DOHH2 (cell line): ENCODE measurements around the gene TAX1BP3.

ENCODE experiments used
- H3F3A ChIP-seq: fragments of 200-600 bp; sonication (generic), shearing (Covaris generic); 2 replicates; pipeline ENCODE4 v1.6.0; 2016; ENCODE audit warnings: antibody characterized with exemption, mild to moderate bottlenecking; ENCODE audit not compliant: control insufficient read depth, insufficient read depth
- H3K27ac ChIP-seq: fragments of 200-600 bp; sonication (generic); 2 replicates; pipeline ENCODE4 v1.5.1; 2014; ENCODE audit warnings: low read depth, mild to moderate bottlenecking, low read length, moderate library complexity
- H3K27me3 ChIP-seq: fragments of 200-600 bp; sonication (generic); 2 replicates; pipeline ENCODE4 v1.6.1; 2014; ENCODE audit warnings: mild to moderate bottlenecking, low read length, mixed read lengths; ENCODE audit not compliant: control insufficient read depth
- H3K36me3 ChIP-seq: fragments of 200-600 bp; sonication (generic); 2 replicates; pipeline ENCODE4 v1.6.1; 2014; ENCODE audit warnings: mild to moderate bottlenecking, low read length, moderate library complexity, mixed read lengths; ENCODE audit not compliant: control insufficient read depth
- H3K4me1 ChIP-seq: fragments of 200-600 bp; sonication (generic); 2 replicates; pipeline ENCODE4 v1.6.1; 2014; ENCODE audit warnings: mild to moderate bottlenecking, low read length, mixed read lengths; ENCODE audit not compliant: control insufficient read depth
- H3K4me2 ChIP-seq: fragments of 200-600 bp; sonication (generic); 2 replicates; pipeline ENCODE4 v1.6.0; 2014; ENCODE audit warnings: mild to moderate bottlenecking, low read length, moderate library complexity
- H3K4me3 ChIP-seq: fragments of 200-600 bp; sonication (generic); 2 replicates; pipeline ENCODE4 v1.5.1; 2014; ENCODE audit warnings: mild to moderate bottlenecking, low read length, mixed read lengths
- H3K79me2 ChIP-seq: fragments of 200-600 bp; sonication (generic); 2 replicates; pipeline ENCODE4 v1.6.1; 2014; ENCODE audit warnings: mild to moderate bottlenecking, low read length, mixed read lengths; ENCODE audit not compliant: control insufficient read depth
- H3K9me2 ChIP-seq: fragments of 200-600 bp; sonication (generic); replicated peaks from 2 replicates; pipeline ENCODE4 v1.6.1; 2014; ENCODE audit warnings: mild to moderate bottlenecking, low read length, mixed read lengths; ENCODE audit not compliant: control insufficient read depth
- H3K9me3 ChIP-seq: fragments of 200-600 bp; sonication (generic); 2 replicates; pipeline ENCODE4 v1.6.1; 2014; ENCODE audit warnings: antibody characterized with exemption, low read length, mixed read lengths; ENCODE audit not compliant: control insufficient read depth, insufficient read depth
- H4K20me1 ChIP-seq: fragments of 200-600 bp; sonication (generic); 2 replicates; pipeline ENCODE4 v1.6.0; 2014; ENCODE audit warnings: low read depth, mild to moderate bottlenecking, antibody characterized with exemption, low read length, moderate library complexity; ENCODE audit not compliant: control insufficient read depth, insufficient read depth
- CTCF ChIP-seq: fragments of 200-600 bp; sonication (generic); IDR thresholded peaks from one replicate; pipeline ENCODE4 v1.5.1; 2014; ENCODE audit warnings: antibody characterized with exemption, mild to moderate bottlenecking, low read depth, low read length; ENCODE audit not compliant: poor library complexity, severe bottlenecking
- EZH2phosphoT487 ChIP-seq: fragments of 200-600 bp; sonication (generic); IDR thresholded peaks from 2 replicates; pipeline ENCODE4 v1.6.1; 2017; ENCODE audit warnings: borderline replicate concordance, mild to moderate bottlenecking, antibody characterized with exemption, low read length, moderate library complexity, mixed read lengths

TAX1BP3 gene

GRCh38 chr17:3690094-3690715, 21.8 kb upstream of the TAX1BP3 start:
- Histone ChIP-seq H3K9me3 (no peaks in the 10 kb centered on the region), H3K79me2 (peaks cover 63% of the 10 kb centered on the region), H3K27ac (peak overlapping the region; percentile 89), H3K4me2 (peak overlapping the region; percentile 75), H3K4me1 (peaks cover 63% of the 10 kb centered on the region), H3K4me3 (peak overlapping the region; percentile 32), H3K27me3 (no peaks in the 10 kb centered on the region), H3K9me2 (no peaks in the 10 kb centered on the region), H3F3A (peaks cover 13% of the 10 kb centered on the region), H3K36me3 (peaks cover 59% of the 10 kb centered on the region), H4K20me1 (peaks cover 5% of the 10 kb centered on the region; the same call in 1 of the 2 replicates)
- TF ChIP-seq EZH2phosphoT487 (no peak), CTCF (no peak)

- H3K27ac ChIP-seq, result peak overlapping the region; percentile 89
- H3K9me3 ChIP-seq, result no peaks in the 10 kb centered on the region
- H3K9me2 ChIP-seq, result no peaks in the 10 kb centered on the region
- peaks cover 5% of the 10 kb centered on the region; the same call in 1 of the 2 replicates for H4K20me1 ChIP-seq
- H3K4me2 ChIP-seq, result peak overlapping the region; percentile 75
- H3K27me3 ChIP-seq, result no peaks in the 10 kb centered on the region
- H3K4me3 ChIP-seq, result peak overlapping the region; percentile 32
- peaks cover 70% of the 10 kb centered on the region for H3K4me1 ChIP-seq
- peaks cover 20% of the 10 kb centered on the region for H3F3A ChIP-seq
- TF ChIP-seq EZH2phosphoT487 (no peak), CTCF (no peak)
- H3K79me2 ChIP-seq, result peaks cover 56% of the 10 kb centered on the region
- H3K36me3 ChIP-seq, result peaks cover 58% of the 10 kb centered on the region
These were observed 21.1 kb upstream of the TAX1BP3 start for GRCh38 chr17:3689262-3690093.

GRCh38 chr17:3688852-3689261, 20.5 kb upstream of the TAX1BP3 start:
- no peak for TF ChIP-seq CTCF
- no peak for TF ChIP-seq EZH2phosphoT487
- H3K4me3 ChIP-seq, result peak overlapping the region; percentile 63
- peaks cover 5% of the 10 kb centered on the region; the same call in 1 of the 2 replicates for H4K20me1 ChIP-seq
- H3K27ac ChIP-seq, result peak overlapping the region; percentile 89
- no peaks in the 10 kb centered on the region for H3K27me3 ChIP-seq
- peaks cover 25% of the 10 kb centered on the region for H3F3A ChIP-seq
- H3K79me2 ChIP-seq, result peaks cover 50% of the 10 kb centered on the region
- peak overlapping the region; percentile 75 for H3K4me2 ChIP-seq
- H3K9me3 ChIP-seq, result no peaks in the 10 kb centered on the region
- H3K4me1 ChIP-seq, result peaks cover 74% of the 10 kb centered on the region
- H3K9me2 ChIP-seq, result no peaks in the 10 kb centered on the region
- peaks cover 60% of the 10 kb centered on the region for H3K36me3 ChIP-seq
